HepG2 (cell line): Measurements from ENCODE around the gene NEK11. TPM values are rescaled to one million over a fixed set of nuclear protein-coding genes. Genes with fewer than 3 reads are reported as not detected.
A peak's percentile ranks its signal among the peaks of the same experiment; 100 is the strongest.

Experiments used
- ATAC-seq: fragments of 200-7000 bp; cut with Tn5 transposase; 3 replicates; pipeline ENCODE4 v1.9.1; 2020; ENCODE audit warnings: mild to moderate bottlenecking, moderate library complexity
- BruUV-seq: library from RNA; stranded (reverse); fragments of 400-500 nt; replicated peaks from 2 replicates; lab custom pipeline; 2021; lab: Mats Ljungman, UMichigan
- CTCF ChIA-PET: fragments of 300-600 bp; formaldehyde crosslinking; extraction: SDS; loops from one replicate; lab custom pipeline; 2021; ENCODE audit warnings: low total read pairs, inconsistent platforms, low intra/inter-chr PET ratio; lab: Yijun Ruan, JAX
- POLR2A ChIA-PET: fragments of 350-600 bp; sonication (Branson Sonifier 250); formaldehyde crosslinking; loops from one replicate; lab custom pipeline; 2020; ENCODE audit warnings: antibody characterized with exemption, inconsistent platforms; lab: Yijun Ruan, JAX
- DNase-seq: peaks from one replicate; pipeline ENCODE4 v3.0.0-alpha.2; 2015; ENCODE audit warnings: low spot score
- FAIRE-seq: peaks from 3 replicates; lab custom pipeline; 2011; peaks lifted over from hg19 to GRCh38; lab: Jason Lieb, UNC
- H2AFZ ChIP-seq: one replicate; pipeline ENCODE4 v1.6.1; 2011; ENCODE audit warnings: low read length, inconsistent platforms
- H3K27ac ChIP-seq: fragments of 300-600 bp; 3 replicates; pipeline ENCODE4 v1.8.0; 2011; ENCODE audit warnings: mixed run types, mild to moderate bottlenecking, mixed read lengths, low read length, inconsistent platforms; ENCODE audit not compliant: insufficient read depth; ENCODE audit errors: extremely low read length
- H3K27me3 ChIP-seq, 2 experiments: fragments of 200-600 bp in 1 of 2; 2 replicates in 1 of 2; 3 replicates in 1 of 2; pipeline versions ENCODE4 v1.6.0 to v1.8.0; 2011; ENCODE audit warnings: low read length in 2 of 2, mild to moderate bottlenecking in 2 of 2, moderate library complexity in 2 of 2, inconsistent platforms in 1 of 2; ENCODE audit not compliant: insufficient read depth in 2 of 2, control insufficient read depth in 1 of 2
- H3K36me3 ChIP-seq, 2 experiments: fragments of 200-600 bp in 1 of 2; replicated peaks in 1 of 2; 2 replicates in 1 of 2; 3 replicates in 1 of 2; pipeline versions ENCODE4 v1.5.1 to v1.8.0; 2011; ENCODE audit warnings: low read length in 2 of 2, inconsistent platforms in 1 of 2; ENCODE audit not compliant: insufficient read depth in 2 of 2, control insufficient read depth in 1 of 2
- H3K4me1 ChIP-seq: 2 replicates; pipeline ENCODE4 v1.5.1; 2012; ENCODE audit warnings: low read length, inconsistent platforms; ENCODE audit not compliant: insufficient read depth
- H3K4me2 ChIP-seq: 2 replicates; pipeline ENCODE4 v1.6.0; 2011; ENCODE audit warnings: low read depth, low read length, inconsistent platforms
- H3K4me3 ChIP-seq, 3 experiments: fragments of 200-600 bp in 1 of 3; sonication (generic), shearing (Covaris generic) in 1 of 3; replicated peaks in 1 of 3; 2 replicates each; pipeline ENCODE4 v1.5.1; 2011 to 2016; ENCODE audit warnings: low read length in 3 of 3, inconsistent platforms in 2 of 3, low read depth in 2 of 3, mild to moderate bottlenecking in 2 of 3, control low read depth in 1 of 3, mixed read lengths in 1 of 3; ENCODE audit not compliant: insufficient read depth in 1 of 3
- H3K79me2 ChIP-seq: one replicate; pipeline ENCODE4 v1.6.1; 2011; ENCODE audit warnings: low read length, inconsistent platforms; ENCODE audit not compliant: insufficient read depth
- H3K9ac ChIP-seq: 2 replicates; pipeline ENCODE4 v1.6.0; 2011; ENCODE audit warnings: mild to moderate bottlenecking, low read depth, low read length, inconsistent platforms; ENCODE audit not compliant: insufficient read depth
- H3K9me3 ChIP-seq: 2 replicates; pipeline ENCODE4 v1.5.1; 2012; ENCODE audit warnings: mild to moderate bottlenecking, low read length
- H4K20me1 ChIP-seq: 2 replicates; pipeline ENCODE4 v1.6.0; 2011; ENCODE audit warnings: inconsistent platforms, mild to moderate bottlenecking, low read length, moderate library complexity; ENCODE audit not compliant: insufficient read depth
- PCBP2 ChIP-seq: fragments of 200-400 bp; formaldehyde crosslinking; optimal IDR thresholded peaks from 2 replicates; pipeline ENCODE3; 2018; ENCODE audit warnings: low read length, low read depth; ENCODE audit not compliant: poor library complexity, severe bottlenecking
- SRF ChIP-seq: IDR thresholded peaks from 2 replicates; pipeline ENCODE4 v1.6.1; 2011; ENCODE audit warnings: mild to moderate bottlenecking, low read depth, low read length, moderate library complexity
- ZNF296 ChIP-seq: sonication (generic); formaldehyde crosslinking; conservative IDR thresholded peaks from 2 replicates; pipeline ENCODE4 v1.5.0; 2020; ENCODE audit warnings: mild to moderate bottlenecking, missing genetic modification reagents
- ZNF546 ChIP-seq: sonication (generic); formaldehyde crosslinking; conservative IDR thresholded peaks from 2 replicates; pipeline ENCODE4 v1.8.1; 2023; ENCODE audit warnings: mild to moderate bottlenecking, missing genetic modification reagents
- ZNF652 ChIP-seq: IDR thresholded peaks from 2 replicates; pipeline ENCODE4 v1.6.1; 2016; ENCODE audit warnings: low read depth, borderline replicate concordance
- WGBS: methylation state at CpG from one replicate; pipeline ENCODE4 v1.1.6; 2017; ENCODE audit warnings: low lambda C conversion rate; 5-methylcytosine and 5-hydroxymethylcytosine counted together
- in situ Hi-C: cut with HindIII; loops from 2 replicates; pipeline ENCODE4 v1.10.0; 2017; ENCODE audit warnings: low pct_unique_long_range_greater_than_20kb; ENCODE audit not compliant: extremely low pct_ligation_motif_present
- intact Hi-C: fragments of 100-400 bp; cut with micrococcal nuclease; formaldehyde crosslinking; loops from one replicate; pipeline ENCODE4 v1.10.0; 2022; ENCODE audit not compliant: unreplicated experiment
- polyA plus RNA-seq, 8 experiments: library from polyadenylated mRNA; depleted of rRNA in 3 of 8; stranded (reverse) in 7 of 8; unstranded in 1 of 8; fragments of >200 nt; fragmentation: Illumina TruSeq in 4 of 8; extraction: Trizol in 4 of 8; gene quantifications; 2 replicates each; pipeline versions ENCODE4 v1.2.1 to v1.2.3, GENCODE V29; 2011 to 2016; ENCODE audit warnings: low read depth in 4 of 8, missing spikeins in 1 of 8, mixed read lengths in 1 of 8; ENCODE audit not compliant: insufficient read depth in 1 of 8
- total RNA-seq, 5 experiments: library from RNA; depleted of rRNA; stranded (reverse); fragments of >200 nt; fragmentation: Illumina TruSeq; extraction: Trizol; gene quantifications; 2 replicates each; pipeline ENCODE4 v1.2.3, GENCODE V29; 2016; ENCODE audit warnings: low read depth in 1 of 5
- TF ChIP-seq, protein P1 (sequence below): sonication (generic); formaldehyde crosslinking; IDR thresholded peaks from 2 replicates; pipeline ENCODE4 v1.5.0; 2020; ENCODE audit warnings: missing genetic modification reagents, mild to moderate bottlenecking, borderline replicate concordance

The NEK11 gene
- total and polyA plus RNA-seq, 2 of the 13 experiments (the other 11 are each of a cell fraction or from before 2014, with no cell fraction given): 0.95 to 2.2 TPM

GRCh38 chr3:131091768-131092167 is 65.1 kb downstream of the NEK11 start:
- DNase-seq (peak; percentile 8), FAIRE-seq (no peak), ATAC-seq (no peak)
- BruUV-seq: no TSS peak
- TF ChIP-seq SRF (peak; percentile 92), ZNF652 (CRISPR knock-in tag) (no peak), PCBP2 (no peak), ZNF296 (CRISPR knock-in tag) (no peak), ZNF546 (CRISPR knock-in tag) (no peak)
- TF ChIP-seq, protein P1, sequence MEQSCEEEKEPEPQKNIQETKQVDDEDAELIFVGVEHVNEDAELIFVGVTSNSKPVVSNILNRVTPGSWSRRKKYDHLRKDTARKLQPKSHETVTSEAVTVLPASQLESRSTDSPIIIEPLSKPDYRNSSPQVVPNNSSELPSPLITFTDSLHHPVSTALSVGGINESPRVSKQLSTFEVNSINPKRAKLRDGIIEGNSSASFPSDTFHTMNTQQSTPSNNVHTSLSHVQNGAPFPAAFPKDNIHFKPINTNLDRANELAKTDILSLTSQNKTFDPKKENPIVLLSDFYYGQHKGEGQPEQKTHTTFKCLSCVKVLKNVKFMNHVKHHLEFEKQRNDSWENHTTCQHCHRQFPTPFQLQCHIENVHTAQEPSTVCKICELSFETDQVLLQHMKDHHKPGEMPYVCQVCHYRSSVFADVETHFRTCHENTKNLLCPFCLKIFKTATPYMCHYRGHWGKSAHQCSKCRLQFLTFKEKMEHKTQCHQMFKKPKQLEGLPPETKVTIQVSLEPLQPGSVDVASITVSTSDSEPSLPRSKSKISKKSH (CRISPR knock-in tag): no peak
- 48% methylated on average over 3 of the region's 3 CpGs for WGBS
- H3K36me3 ChIP-seq: no peaks in the 10 kb centered on the region
- no peaks in the 10 kb centered on the region for H3K79me2 ChIP-seq
- no peak overlapping the region for H3K4me2 ChIP-seq
- POLR2A ChIA-PET: no interaction called here
- no peaks in the 10 kb centered on the region for H4K20me1 ChIP-seq
- H3K4me3 ChIP-seq: no peak overlapping the region
- H3K9ac ChIP-seq: no peak overlapping the region
- H2AFZ ChIP-seq: no peak overlapping the region
- H3K9me3 ChIP-seq: no peaks in the 10 kb centered on the region
- in situ Hi-C loops (no loop called here), intact Hi-C loops (no loop called here)
- H3K27me3 ChIP-seq: no peaks in the 10 kb centered on the region
- CTCF ChIA-PET: no interaction called here
- H3K4me1 ChIP-seq: no peaks in the 10 kb centered on the region
- no peak overlapping the region for H3K27ac ChIP-seq
